A673 (cell line): ENCODE results near the gene RCBTB2.

Source experiments
- CTCF ChIP-seq: fragments of 300-800, 200-600 bp; sonication (generic); conservative IDR thresholded peaks from 2 replicates; pipeline ENCODE4 v1.5.1; 2017; ENCODE audit warnings: low read depth, mild to moderate bottlenecking, antibody characterized with exemption, low read length, moderate library complexity, mixed read lengths
- EZH2 ChIP-seq: fragments of 200-600 bp; sonication (generic); IDR thresholded peaks from 2 replicates; pipeline ENCODE4 v1.6.1; 2017; ENCODE audit warnings: borderline replicate concordance, low read depth, mild to moderate bottlenecking, mixed read lengths, antibody characterized with exemption, low read length; ENCODE audit not compliant: poor library complexity, severe bottlenecking

- TF ChIP-seq CTCF (no peak), EZH2 (no peak)
Observed at GRCh38 chr13:48527955-48528354, 4.9 kb downstream of the RCBTB2 start.
